Esophagus (tissue), 2 donors: ENCODE measurements around the gene MAB21L1. TPM values are rescaled to one million over a fixed set of nuclear protein-coding genes. Genes with fewer than 3 reads are reported as not detected.
A peak's percentile ranks its signal among the peaks of the same experiment; 100 is the strongest.

Experiments
- H3K27ac ChIP-seq, 2 donors: one replicate each; pipeline ENCODE4 v1.5.1; 2013; ENCODE audit warnings: low read depth in 2 of 2, mild to moderate bottlenecking in 2 of 2, inconsistent platforms in 1 of 2, low read length in 1 of 2, moderate library complexity in 1 of 2
- H3K27me3 ChIP-seq, 2 donors: one replicate each; pipeline ENCODE4 v1.6.1; 2013; ENCODE audit warnings: low read length in 2 of 2, control low read depth in 1 of 2, mild to moderate bottlenecking in 1 of 2; ENCODE audit not compliant: insufficient read depth in 2 of 2, control insufficient read depth in 1 of 2
- H3K36me3 ChIP-seq, 2 donors: one replicate each; pipeline ENCODE4 v1.6.1; 2013; ENCODE audit warnings: low read length in 1 of 2; ENCODE audit not compliant: control insufficient read depth in 2 of 2, insufficient read depth in 2 of 2
- H3K4me1 ChIP-seq, 2 donors: one replicate each; pipeline ENCODE4 v1.6.1; 2013; ENCODE audit warnings: low read length in 1 of 2; ENCODE audit not compliant: control insufficient read depth in 2 of 2, insufficient read depth in 2 of 2
- H3K4me3 ChIP-seq, 2 donors: one replicate each; pipeline ENCODE4 v1.5.1; 2013; ENCODE audit warnings: low read length in 2 of 2, mild to moderate bottlenecking in 2 of 2, low read depth in 1 of 2, moderate library complexity in 1 of 2
- H3K9me3 ChIP-seq, 2 donors: one replicate each; pipeline ENCODE4 v1.6.1; 2013; ENCODE audit warnings: mild to moderate bottlenecking in 2 of 2, low read depth in 1 of 2, low read length in 1 of 2, moderate library complexity in 1 of 2; ENCODE audit not compliant: control insufficient read depth in 2 of 2, insufficient read depth in 1 of 2
- WGBS, 2 donors: extraction: QIAGEN DNeasy Blood & Tissue Kit; methylation state at CpG; one replicate each; pipeline ENCODE4 v1.1.7; 2013; 5-methylcytosine and 5-hydroxymethylcytosine counted together
- polyA plus RNA-seq, 2 donors: library from polyadenylated mRNA; stranded (reverse); fragments of 200-250 nt; gene quantifications; one replicate each; pipeline ENCODE4 v1.2.3, GENCODE V29; 2013
- donor health status: healthy with polysubstance abuse.
- donor health status: Bipolar disorder and iron deficiency.

The MAB21L1 gene
- under 1 TPM; 0.06 to 0.13 TPM for polyA plus RNA-seq

DNA sequence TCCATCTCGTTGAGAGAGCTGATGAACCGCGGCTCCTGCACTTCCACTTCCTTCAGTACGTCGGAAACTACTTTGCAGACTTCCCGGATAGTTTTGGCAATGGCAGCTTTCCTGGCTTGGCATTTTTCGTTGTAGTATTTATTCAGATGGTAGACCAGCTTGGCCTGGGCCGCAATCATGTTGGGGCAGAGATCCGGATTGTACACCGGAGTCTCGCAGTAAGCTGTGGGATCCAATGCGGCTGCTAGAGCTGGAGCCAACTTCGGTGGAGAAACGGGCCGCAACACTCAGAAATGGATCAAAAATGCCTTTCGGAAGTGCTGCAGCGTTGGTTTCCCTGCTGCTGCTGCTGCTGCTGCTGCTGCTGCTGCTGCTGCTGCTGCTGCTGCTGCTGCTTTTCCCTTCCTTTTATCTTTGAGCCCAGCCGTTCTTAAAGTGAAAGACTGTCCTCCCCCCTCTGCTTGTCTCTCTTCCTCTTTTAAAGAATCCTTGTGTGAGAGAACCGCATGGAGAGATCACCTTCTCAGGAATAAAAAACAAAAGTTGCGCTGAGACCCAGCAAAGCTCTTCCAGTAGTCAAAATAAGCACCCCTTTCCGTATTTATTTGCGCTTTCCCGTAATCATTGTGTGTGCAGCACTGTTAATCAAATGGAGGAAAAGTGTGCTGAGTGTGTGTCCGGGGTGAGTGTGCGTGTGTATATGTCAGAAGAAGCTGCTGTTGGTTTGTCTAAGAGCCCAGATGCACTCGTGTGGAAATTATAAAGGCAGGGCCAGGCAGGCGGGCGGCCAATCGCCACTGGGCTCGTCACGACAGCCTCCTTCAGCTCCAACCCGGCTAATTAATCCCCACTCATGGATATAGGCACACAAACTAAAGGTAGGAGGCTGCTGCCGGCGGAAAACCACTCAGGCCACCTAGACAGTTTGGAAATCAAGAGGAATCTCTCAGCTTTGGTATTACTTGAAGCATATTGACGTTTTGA is at the start of gene MAB21L1:
Gene MAB21L1 (minus strand): TSS at position 730 of the 984 bp plus-strand sequence. CDS start 551 bp downstream, at position 179.
- Histone ChIP-seq H3K9me3 (peaks cover 0 to 12% of the 10 kb centered on the region in 2 donors), H3K4me3 (peak within 1 kb of the TSS; percentile 32 to 34), H3K36me3 (no peaks in the 10 kb centered on the region), H3K4me1 (peaks cover 0 to 12% of the 10 kb centered on the region in 2 donors), H3K27me3 (peaks cover 0 to 6% of the 10 kb centered on the region in 2 donors), H3K27ac (peak within 1 kb of the TSS in 1 of 2 donors; percentile 1)
- WGBS, 2 donors, result 30 to 32% methylated on average over 35 of the region's 35 CpGs

DNA sequence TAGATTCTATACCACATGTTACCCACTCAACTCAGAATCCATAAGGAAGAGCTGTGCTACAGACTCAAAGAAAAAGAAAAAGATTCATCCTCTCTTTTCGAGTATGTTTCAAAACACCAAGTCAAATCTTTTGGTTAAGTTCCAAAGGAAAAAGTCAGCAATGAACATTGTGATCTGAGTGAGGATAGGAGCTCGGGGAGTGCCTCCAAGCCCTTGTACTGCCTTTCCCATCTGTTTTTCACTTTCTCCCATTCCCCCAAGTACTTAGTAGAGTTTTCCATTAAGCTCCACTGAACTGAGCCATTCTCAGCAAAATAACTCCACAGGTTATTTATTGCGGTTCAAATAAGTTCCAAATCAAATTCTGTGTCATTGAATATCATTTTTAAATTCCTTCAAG is 47.7 kb upstream of the MAB21L1 start:
- H3K4me1 ChIP-seq, result no peaks in the 10 kb centered on the region
- H3K4me3 ChIP-seq, result no peak overlapping the region
- peaks cover 0 to 2% of the 10 kb centered on the region in 2 donors for H3K9me3 ChIP-seq
- H3K27me3 ChIP-seq, result no peaks in the 10 kb centered on the region
- 64 to 74% methylated on average over 3 of the region's 3 CpGs for WGBS, 2 donors
- H3K27ac ChIP-seq, result no peak overlapping the region
- no peaks in the 10 kb centered on the region for H3K36me3 ChIP-seq

DNA sequence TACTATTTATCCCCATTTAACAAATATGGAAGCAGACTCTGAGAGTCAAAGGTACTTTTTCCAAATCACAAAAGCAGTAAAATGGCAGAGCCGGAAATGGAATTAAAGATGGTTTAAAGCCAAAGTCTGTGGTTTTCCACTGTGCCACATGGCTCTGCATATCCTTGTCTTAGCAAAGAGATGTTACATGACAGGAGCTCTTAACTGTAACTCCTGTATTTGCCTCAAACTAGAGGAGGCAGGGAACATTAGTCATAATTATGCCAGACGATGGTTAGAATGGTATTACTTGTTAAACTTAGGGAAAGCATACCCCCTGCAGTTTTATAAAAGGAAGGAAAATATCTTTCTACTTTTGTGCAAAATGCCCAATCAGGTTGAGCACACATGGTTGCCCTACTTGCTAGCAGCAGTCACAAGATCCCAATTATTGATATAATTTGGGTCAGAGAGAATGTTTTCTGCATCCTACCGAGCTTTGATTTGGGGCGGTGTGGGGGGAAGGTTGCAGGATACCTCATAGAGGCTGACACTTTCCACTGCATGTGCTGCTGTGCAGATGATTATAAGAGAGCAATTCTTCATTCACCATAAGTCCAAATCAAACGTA is 42.0 kb upstream of the MAB21L1 start:
- H3K9me3 ChIP-seq, result peaks cover 0 to 2% of the 10 kb centered on the region in 2 donors
- H3K4me3 ChIP-seq, result no peak overlapping the region
- no peaks in the 10 kb centered on the region for H3K27me3 ChIP-seq
- H3K27ac ChIP-seq, result no peak overlapping the region
- WGBS, 2 donors, result 84 to 89% methylated on average over 5 of the region's 5 CpGs
- H3K4me1 ChIP-seq, result no peaks in the 10 kb centered on the region
- no peaks in the 10 kb centered on the region for H3K36me3 ChIP-seq

DNA sequence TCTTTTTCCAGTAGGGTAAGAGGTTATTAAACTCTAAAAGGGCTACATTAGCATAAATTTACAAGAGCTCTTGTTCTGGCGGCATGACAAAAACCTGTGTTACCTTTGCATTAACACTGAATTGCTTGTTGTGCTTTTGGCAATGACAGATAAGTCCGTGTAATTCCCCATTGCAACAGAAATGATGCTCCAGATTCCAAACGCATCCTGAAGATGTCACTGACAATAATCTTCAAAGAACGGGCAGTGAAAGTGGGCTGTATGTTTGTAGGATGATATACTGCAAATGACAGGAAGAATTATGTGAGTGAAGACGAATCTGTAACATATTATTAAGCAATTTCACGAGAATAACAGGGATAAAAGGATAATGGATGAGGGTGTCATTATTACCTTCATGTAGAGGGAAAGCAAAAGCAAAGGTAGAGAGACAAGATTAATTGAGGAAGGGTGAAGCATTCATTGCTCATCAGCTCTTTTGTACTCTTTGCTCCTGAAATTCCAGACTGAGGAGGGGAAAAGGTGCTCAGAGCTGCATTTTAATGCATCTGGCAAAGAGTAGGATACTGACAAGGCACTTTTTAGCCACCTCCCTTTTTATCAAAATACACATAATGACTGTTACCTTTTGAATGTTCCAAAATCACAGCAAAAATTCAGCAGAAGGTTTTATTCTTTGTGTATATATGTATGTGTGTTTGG is 38.5 kb upstream of the MAB21L1 start:
- Histone ChIP-seq H3K36me3 (no peaks in the 10 kb centered on the region), H3K9me3 (no peaks in the 10 kb centered on the region), H3K27ac (no peak overlapping the region), H3K4me1 (no peaks in the 10 kb centered on the region), H3K27me3 (no peaks in the 10 kb centered on the region), H3K4me3 (no peak overlapping the region)
- 58 to 64% methylated on average over 6 of the region's 6 CpGs for WGBS, 2 donors

DNA sequence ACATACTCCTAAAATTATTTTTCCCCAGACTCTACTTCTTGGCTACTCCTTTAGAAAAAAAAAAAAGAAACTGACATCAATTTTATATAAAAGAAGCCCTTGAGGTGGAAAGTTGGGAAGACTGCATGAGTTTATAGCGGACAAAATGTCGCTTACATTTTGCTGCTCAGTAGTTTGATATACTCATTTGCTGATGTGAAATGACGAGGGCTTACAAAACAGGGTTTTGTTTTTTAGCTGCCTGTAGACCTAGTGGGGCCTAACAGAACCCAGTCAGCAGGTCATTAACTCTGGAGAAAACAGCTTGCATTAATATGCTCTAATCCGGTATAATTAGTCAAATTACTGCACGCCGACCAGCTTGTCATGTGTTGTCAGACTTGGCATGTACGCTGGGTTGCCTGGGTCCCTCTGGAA is 37.6 kb upstream of the MAB21L1 start:
- Histone ChIP-seq H3K4me3 (no peak overlapping the region), H3K27me3 (no peaks in the 10 kb centered on the region), H3K27ac (no peak overlapping the region), H3K36me3 (no peaks in the 10 kb centered on the region), H3K4me1 (no peaks in the 10 kb centered on the region), H3K9me3 (peaks cover 0 to 3% of the 10 kb centered on the region in 2 donors)
- WGBS, 2 donors, result 88 to 89% methylated on average over 7 of the region's 7 CpGs

DNA sequence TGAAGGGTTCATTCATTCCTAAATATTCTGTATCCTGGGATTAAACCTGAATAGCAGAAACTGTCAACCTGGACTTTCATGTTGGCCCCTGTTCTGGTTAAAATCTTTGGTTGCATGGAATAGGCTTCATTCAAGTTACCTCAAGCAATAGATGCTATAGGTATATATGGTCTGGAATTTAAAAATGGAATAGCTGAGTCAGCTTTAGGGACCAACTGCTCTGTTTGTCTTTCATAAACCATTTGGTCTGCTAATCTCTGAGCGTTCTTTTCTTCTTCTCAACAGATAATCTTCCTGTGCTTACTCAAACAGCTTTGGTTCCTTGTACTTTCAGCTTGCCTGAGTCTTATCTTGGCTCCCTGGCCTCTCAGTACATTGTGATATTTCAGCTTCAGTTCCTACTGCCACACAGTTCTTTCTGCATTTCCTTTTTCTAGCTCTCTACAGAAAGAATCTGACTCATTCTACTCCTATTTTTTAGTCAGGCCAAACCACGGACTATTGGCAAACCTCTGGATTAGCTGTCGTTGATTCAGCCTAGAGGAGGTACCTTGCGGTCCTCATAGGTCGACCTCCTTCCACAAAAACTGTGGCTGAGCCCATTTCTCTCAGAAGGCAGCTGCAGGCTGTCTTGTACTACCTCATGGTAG is 35.9 kb upstream of the MAB21L1 start:
- Histone ChIP-seq H3K27ac (no peak overlapping the region), H3K4me1 (no peaks in the 10 kb centered on the region), H3K4me3 (no peak overlapping the region), H3K36me3 (no peaks in the 10 kb centered on the region), H3K9me3 (peaks cover 0 to 3% of the 10 kb centered on the region in 2 donors), H3K27me3 (no peaks in the 10 kb centered on the region)
- 34 to 50% methylated on average over 5 of the region's 5 CpGs for WGBS, 2 donors

DNA sequence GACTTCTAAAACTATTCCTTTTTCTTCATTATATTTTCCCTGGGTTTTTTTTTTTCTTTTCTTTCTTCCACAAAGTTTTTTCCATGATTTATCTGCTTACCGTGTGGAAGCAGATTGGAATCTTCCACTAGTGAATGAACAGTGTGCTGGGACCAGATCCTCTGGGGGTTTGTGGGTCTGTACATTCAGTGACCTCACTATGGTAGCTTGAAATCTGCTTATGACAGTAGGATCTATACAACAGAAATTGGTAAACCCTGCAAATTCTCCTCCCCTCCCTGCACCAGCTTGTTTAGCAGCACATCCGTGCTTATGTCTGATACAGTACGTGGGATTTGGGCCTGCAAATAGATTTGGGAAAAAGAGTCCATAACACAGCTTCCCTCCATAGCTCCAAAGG is 26.0 kb upstream of the MAB21L1 start:
- no peaks in the 10 kb centered on the region for H3K27me3 ChIP-seq
- H3K27ac ChIP-seq, result no peak overlapping the region
- H3K36me3 ChIP-seq, result no peaks in the 10 kb centered on the region
- H3K9me3 ChIP-seq, result no peaks in the 10 kb centered on the region
- 63 to 74% methylated on average over 3 of the region's 3 CpGs for WGBS, 2 donors
- no peak overlapping the region for H3K4me3 ChIP-seq
- no peaks in the 10 kb centered on the region for H3K4me1 ChIP-seq

DNA sequence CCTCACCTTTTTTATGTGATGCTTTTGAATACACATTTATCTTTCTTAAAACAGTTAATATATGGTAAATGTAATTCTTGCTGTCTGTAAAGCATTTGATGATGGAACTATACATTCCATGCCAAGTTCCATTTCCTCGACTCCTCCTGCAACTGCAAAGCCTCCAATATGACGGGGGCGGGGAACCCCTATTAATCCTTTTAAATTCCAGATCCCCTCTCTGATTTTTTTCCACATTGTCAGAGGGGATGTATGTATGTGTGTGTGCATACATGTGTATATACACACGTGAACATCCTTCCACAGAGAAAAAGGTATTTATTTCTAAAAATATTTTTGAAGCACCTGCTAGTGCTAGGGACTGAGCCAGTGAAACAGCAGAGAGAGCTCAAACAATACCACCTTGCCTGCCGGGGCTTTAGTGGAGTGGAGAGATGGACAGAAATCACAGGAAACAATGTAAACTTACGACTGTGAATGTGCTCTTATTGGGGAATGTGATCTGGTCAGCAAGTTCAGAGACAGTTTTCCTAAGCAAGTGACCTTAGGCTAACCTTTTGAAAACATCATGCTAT is 25.3 kb upstream of the MAB21L1 start:
- H3K4me3 ChIP-seq, result no peak overlapping the region
- no peak overlapping the region for H3K27ac ChIP-seq
- no peaks in the 10 kb centered on the region for H3K4me1 ChIP-seq
- no peaks in the 10 kb centered on the region for H3K27me3 ChIP-seq
- WGBS, 2 donors, result 62 to 63% methylated on average over 6 of the region's 6 CpGs
- no peaks in the 10 kb centered on the region for H3K9me3 ChIP-seq
- H3K36me3 ChIP-seq, result no peaks in the 10 kb centered on the region

DNA sequence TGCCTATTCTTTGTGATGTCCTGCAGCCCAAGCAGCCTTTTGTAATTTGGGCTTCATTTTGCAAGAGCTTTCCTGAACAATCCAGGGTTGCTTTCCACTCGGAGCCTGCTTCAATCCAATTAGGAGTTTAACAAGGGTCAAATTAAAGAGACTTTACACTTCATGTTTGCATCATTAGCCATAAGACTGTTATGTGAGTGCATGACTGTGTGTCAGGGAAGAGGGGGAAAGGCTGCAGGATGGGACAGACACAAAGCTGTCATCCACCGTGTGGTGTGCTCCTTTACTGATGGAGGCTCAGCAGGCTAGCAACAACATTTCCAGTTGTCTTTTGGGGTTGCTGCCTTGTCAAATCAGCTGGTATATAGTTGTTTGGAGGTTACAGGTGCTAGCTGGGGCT is 23.7 kb upstream of the MAB21L1 start:
- Histone ChIP-seq H3K27me3 (no peaks in the 10 kb centered on the region), H3K4me3 (no peak overlapping the region), H3K9me3 (no peaks in the 10 kb centered on the region), H3K27ac (no peak overlapping the region), H3K4me1 (no peaks in the 10 kb centered on the region), H3K36me3 (no peaks in the 10 kb centered on the region)
- WGBS, 2 donors, result 74 to 85% methylated on average over 2 of the region's 2 CpGs
